ENCODE results near the gene SLC4A5. TPM values are rescaled to one million over a fixed set of nuclear protein-coding genes. Genes with fewer than 3 reads are reported as not detected.
"Not testable (repeated sequence)": the region's sequence is repeated elsewhere in the genome, so short reads cannot be mapped to it uniquely, and the experiment has no call there.

Gene SLC4A5
- total RNA-seq, 1 donor from 2014 or later, result 4.2 TPM

DNA sequence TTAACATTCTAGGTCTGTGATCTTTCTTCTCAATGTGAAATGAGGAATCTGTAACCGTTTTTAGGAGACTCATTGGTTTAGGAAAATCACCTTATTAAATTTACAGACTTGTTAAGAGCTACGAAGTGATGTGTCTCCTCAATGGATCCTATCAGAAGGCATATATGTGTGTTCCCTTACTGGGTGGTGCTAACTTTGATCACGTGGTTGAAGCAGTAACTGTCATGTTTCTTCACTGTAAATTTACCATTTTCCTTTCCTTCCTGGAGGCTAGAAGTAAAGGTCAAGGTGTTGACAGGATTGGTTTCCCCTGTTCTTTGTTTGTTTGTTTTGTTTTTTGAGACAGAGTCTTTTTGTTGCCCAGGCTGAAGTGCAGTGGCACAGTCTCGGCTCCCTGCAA, 146.2 kb downstream of the SLC4A5 start:
- Mint-ChIP-seq H3K9me3 (ENCODE audit: unreplicated experiment) (no peaks in the 10 kb centered on the region), H3K4me1 (ENCODE audit: unreplicated experiment) (peaks cover 12% of the 10 kb centered on the region), H3K27ac (ENCODE audit: unreplicated experiment) (peak overlapping the region; percentile 20), H3K27me3 (ENCODE audit: unreplicated experiment) (peaks cover 2% of the 10 kb centered on the region), H3K36me3 (ENCODE audit: low read depth, unreplicated experiment) (no peaks in the 10 kb centered on the region), H3K4me3 (ENCODE audit: unreplicated experiment) (no peak overlapping the region)
- no peak for TF ChIP-seq CTCF (IDR thresholded peaks at IDR 0.05; ENCODE audit: unreplicated experiment)
- DNase-seq (ENCODE audit: low spot score), result no peak

DNA sequence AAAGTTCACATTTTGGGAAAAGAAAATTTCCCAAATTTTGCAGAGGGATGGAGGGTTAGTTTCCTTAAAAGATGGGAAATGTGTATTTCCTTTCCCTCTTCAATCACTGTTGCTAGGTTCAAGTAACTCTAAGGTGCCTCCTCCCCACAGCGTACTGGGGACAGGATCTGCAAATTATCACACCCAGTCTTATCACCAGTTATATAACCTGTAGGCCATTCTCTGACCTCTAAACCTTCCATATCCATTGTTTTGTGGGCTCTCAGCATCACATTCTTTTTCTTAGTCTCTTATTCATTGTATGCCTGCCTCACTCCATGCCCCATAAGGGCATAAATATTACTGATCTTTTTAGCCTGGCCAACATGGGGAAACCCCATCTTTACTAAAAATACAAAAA, 148.4 kb downstream of the SLC4A5 start:
- H3K4me1 Mint-ChIP-seq (ENCODE audit: unreplicated experiment), result peaks cover 9% of the 10 kb centered on the region
- H3K27me3 Mint-ChIP-seq (ENCODE audit: unreplicated experiment), result peaks cover 2% of the 10 kb centered on the region
- TF ChIP-seq CTCF (IDR thresholded peaks at IDR 0.05; ENCODE audit: unreplicated experiment), result no peak
- no peaks in the 10 kb centered on the region for H3K36me3 Mint-ChIP-seq (ENCODE audit: low read depth, unreplicated experiment)
- no peak overlapping the region for H3K4me3 Mint-ChIP-seq (ENCODE audit: unreplicated experiment)
- DNase-seq (ENCODE audit: low spot score), result no peak
- H3K27ac Mint-ChIP-seq (ENCODE audit: unreplicated experiment), result no peak overlapping the region
- no peaks in the 10 kb centered on the region for H3K9me3 Mint-ChIP-seq (ENCODE audit: unreplicated experiment)

- no peak overlapping the region for H3K4me3 Mint-ChIP-seq (ENCODE audit: unreplicated experiment)
- peaks cover 7% of the 10 kb centered on the region for H3K4me1 Mint-ChIP-seq (ENCODE audit: unreplicated experiment)
- no peaks in the 10 kb centered on the region for H3K36me3 Mint-ChIP-seq (ENCODE audit: low read depth, unreplicated experiment)
- no peak for TF ChIP-seq CTCF (IDR thresholded peaks at IDR 0.05; ENCODE audit: unreplicated experiment)
- H3K9me3 Mint-ChIP-seq (ENCODE audit: unreplicated experiment), result no peaks in the 10 kb centered on the region
- peaks cover 2% of the 10 kb centered on the region for H3K27me3 Mint-ChIP-seq (ENCODE audit: unreplicated experiment)
- no peak for DNase-seq (ENCODE audit: low spot score)
- H3K27ac Mint-ChIP-seq (ENCODE audit: unreplicated experiment), result no peak overlapping the region
Observed at GRCh38 chr2:74191596-74192380, 151.4 kb downstream of the SLC4A5 start.

DNA sequence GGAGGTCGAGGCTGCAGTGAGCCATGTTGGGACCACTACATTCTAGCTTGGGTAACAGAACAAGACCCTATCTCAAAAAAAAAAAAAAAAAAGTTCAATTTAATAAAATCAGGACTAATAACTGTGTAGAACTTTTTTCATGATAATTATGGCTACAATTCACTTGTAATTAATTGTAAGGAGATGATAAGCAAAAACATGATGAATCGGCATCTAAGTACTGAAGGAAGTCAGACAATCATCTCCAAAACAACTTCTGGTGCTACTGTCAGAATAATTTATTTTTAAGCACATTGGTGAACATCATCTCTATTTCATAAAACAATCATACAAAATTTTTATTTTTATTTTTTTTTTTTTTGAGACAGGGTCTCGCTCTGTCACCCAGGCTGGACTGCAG, 154.5 kb downstream of the SLC4A5 start:
- Mint-ChIP-seq H3K4me1 (ENCODE audit: unreplicated experiment) (peaks cover 19% of the 10 kb centered on the region), H3K36me3 (ENCODE audit: low read depth, unreplicated experiment) (no peaks in the 10 kb centered on the region), H3K4me3 (ENCODE audit: unreplicated experiment) (no peak overlapping the region), H3K9me3 (ENCODE audit: unreplicated experiment) (no peaks in the 10 kb centered on the region), H3K27ac (ENCODE audit: unreplicated experiment) (no peak overlapping the region), H3K27me3 (ENCODE audit: unreplicated experiment) (no peaks in the 10 kb centered on the region)
- no peak for DNase-seq (ENCODE audit: low spot score)
- TF ChIP-seq CTCF (IDR thresholded peaks at IDR 0.05; ENCODE audit: unreplicated experiment), result no peak

- TF ChIP-seq CTCF (IDR thresholded peaks at IDR 0.05; ENCODE audit: unreplicated experiment), result no peak
- Mint-ChIP-seq H3K27me3 (ENCODE audit: unreplicated experiment) (no peaks in the 10 kb centered on the region), H3K4me1 (ENCODE audit: unreplicated experiment) (peaks cover 19% of the 10 kb centered on the region), H3K9me3 (ENCODE audit: unreplicated experiment) (no peaks in the 10 kb centered on the region), H3K36me3 (ENCODE audit: low read depth, unreplicated experiment) (no peaks in the 10 kb centered on the region), H3K27ac (ENCODE audit: unreplicated experiment) (no peak overlapping the region), H3K4me3 (ENCODE audit: unreplicated experiment) (no peak overlapping the region)
- DNase-seq (ENCODE audit: low spot score), result no peak
Observed at GRCh38 chr2:74188018-74188601, 155.1 kb downstream of the SLC4A5 start.

- H3K4me3 Mint-ChIP-seq (ENCODE audit: unreplicated experiment), result not testable (repeated sequence)
Observed at GRCh38 chr2:74186706-74187105, 156.5 kb downstream of the SLC4A5 start.

More at GRCh38 chr2:74186706-74187105, 156.5 kb downstream of the SLC4A5 start:
- H3K27ac Mint-ChIP-seq (ENCODE audit: unreplicated experiment); DNase-seq (ENCODE audit: low spot score); H3K27me3 Mint-ChIP-seq (ENCODE audit: unreplicated experiment); H3K36me3 Mint-ChIP-seq (ENCODE audit: low read depth, unreplicated experiment); H3K9me3 Mint-ChIP-seq (ENCODE audit: unreplicated experiment): not testable (repeated sequence)
- H3K4me1 Mint-ChIP-seq (ENCODE audit: unreplicated experiment), result peaks cover 19% of the 10 kb centered on the region
